HCT116 (cell line): Measurements from ENCODE around the gene PRKCA. TPM values are rescaled to one million over a fixed set of nuclear protein-coding genes. Genes with fewer than 3 reads are reported as not detected.

ENCODE experiments used
- ATAC-seq: fragments of 200-7000 bp; cut with Tn5 transposase; 2 replicates; pipeline ENCODE4 v1.9.1; 2020; ENCODE audit warnings: mild to moderate bottlenecking, moderate library complexity
- BruUV-seq: library from RNA; stranded (reverse); fragments of 400-500 nt; replicated peaks from 2 replicates; lab custom pipeline; 2021; lab: Mats Ljungman, UMichigan
- CTCF ChIA-PET: fragments of 300-600 bp; sonication (Branson Sonifier 250); formaldehyde crosslinking; loops from one replicate; lab custom pipeline; 2021; ENCODE audit warnings: antibody characterized with exemption; lab: Charles Lee
- POLR2A ChIA-PET: fragments of 300-600, 350-600 bp; sonication (Branson Sonifier 250); formaldehyde crosslinking; loops from one replicate; lab custom pipeline; 2021; ENCODE audit warnings: antibody characterized with exemption; lab: Charles Lee
- RAD21 ChIA-PET, 2 experiments: fragments of 300-600 bp; sonication (Branson Sonifier 250); formaldehyde crosslinking; loops; one replicate each; lab custom pipeline; 2023; ENCODE audit warnings: low total read pairs in 2 of 2; ENCODE audit not compliant: uncharacterized antibody in 2 of 2, unreplicated experiment in 2 of 2, low non-redundant PET in 1 of 2; lab: Charles Lee
- DNase-seq: peaks from one replicate; pipeline ENCODE4 v3.0.0-alpha.2; 2010; ENCODE audit warnings: low read depth, low spot score
- H2AFZ ChIP-seq: fragments of 200-600 bp; shearing (Covaris generic), sonication (generic); 2 replicates; pipeline ENCODE4 v1.6.1; 2017; ENCODE audit warnings: low read depth, mixed run types, mixed read lengths, antibody characterized with exemption, low read length; ENCODE audit not compliant: poor library complexity, severe bottlenecking
- H3K27ac ChIP-seq: 2 replicates; pipeline ENCODE4 v1.5.1; 2012; ENCODE audit warnings: low read depth, low read length
- H3K27me3 ChIP-seq: fragments of 200-600 bp; sonication (generic); 2 replicates; pipeline ENCODE4 v1.6.1; 2016; ENCODE audit warnings: mixed run types, low read length, mixed read lengths; ENCODE audit not compliant: insufficient read depth
- H3K36me3 ChIP-seq, 2 experiments: fragments of 200-500 bp in 1 of 2; fragments of 200-600 bp in 1 of 2; sonication (Bioruptor generic) in 1 of 2; sonication (generic) in 1 of 2; 2 replicates each; pipeline versions ENCODE4 v1.5.1 to v1.6.1; 2014 to 2016; ENCODE audit warnings: low read length in 2 of 2, inconsistent platforms in 1 of 2, mixed read lengths in 1 of 2, mixed run types in 1 of 2; ENCODE audit not compliant: insufficient read depth in 2 of 2, control insufficient read depth in 1 of 2
- H3K4me1 ChIP-seq, 2 experiments: fragments of 200-600 bp in 1 of 2; sonication (generic) in 1 of 2; 2 replicates each; pipeline versions ENCODE4 v1.5.1 to v1.6.1; 2012 to 2017; ENCODE audit warnings: low read length in 2 of 2, inconsistent platforms in 1 of 2, mild to moderate bottlenecking in 1 of 2, mixed read lengths in 1 of 2, mixed run types in 1 of 2, moderate library complexity in 1 of 2; ENCODE audit not compliant: insufficient read depth in 2 of 2, control insufficient read depth in 1 of 2
- H3K4me2 ChIP-seq: fragments of 200-600 bp; sonication (generic); 2 replicates; pipeline ENCODE4 v1.6.1; 2017; ENCODE audit warnings: mixed run types, low read length, mixed read lengths
- H3K4me3 ChIP-seq, 2 experiments: fragments of 200-600 bp in 1 of 2; sonication (generic) in 1 of 2; replicated peaks in 1 of 2; 2 replicates each; pipeline ENCODE4 v1.5.1; 2011 to 2016; ENCODE audit warnings: low read length in 2 of 2, control low read depth in 1 of 2, low read depth in 1 of 2, mild to moderate bottlenecking in 1 of 2, mixed read lengths in 1 of 2, mixed run types in 1 of 2
- H3K79me2 ChIP-seq: fragments of 200-600 bp; sonication (generic); 2 replicates; pipeline ENCODE4 v1.6.1; 2017; ENCODE audit warnings: mild to moderate bottlenecking, mixed run types, low read length, moderate library complexity, mixed read lengths; ENCODE audit not compliant: insufficient read depth
- H3K9ac ChIP-seq: fragments of 200-600 bp; sonication (generic); 2 replicates; pipeline ENCODE4 v1.6.1; 2016; ENCODE audit warnings: low read length, mixed read lengths
- H3K9me2 ChIP-seq: fragments of 200-600 bp; sonication (generic), shearing (Covaris generic); 2 replicates; pipeline ENCODE4 v1.6.1; 2017; ENCODE audit warnings: mixed run types, mild to moderate bottlenecking, moderate library complexity; ENCODE audit not compliant: insufficient read depth
- H3K9me3 ChIP-seq, 2 experiments: fragments of 200-500 bp in 1 of 2; fragments of 200-600 bp in 1 of 2; sonication (Bioruptor generic) in 1 of 2; sonication (generic) in 1 of 2; 2 replicates each; pipeline ENCODE4 v1.6.1; 2014 to 2017; ENCODE audit warnings: low read length in 2 of 2, mixed read lengths in 2 of 2, inconsistent platforms in 1 of 2, low read depth in 1 of 2, mild to moderate bottlenecking in 1 of 2, mixed run types in 1 of 2, moderate library complexity in 1 of 2; ENCODE audit not compliant: control insufficient read depth in 1 of 2, insufficient read depth in 1 of 2
- H4K20me1 ChIP-seq: fragments of 200-600 bp; sonication (generic), shearing (Covaris generic); 2 replicates; pipeline ENCODE4 v1.6.1; 2017; ENCODE audit warnings: mixed run types, mild to moderate bottlenecking, moderate library complexity; ENCODE audit not compliant: insufficient read depth
- CBX3 ChIP-seq: IDR thresholded peaks from 2 replicates; pipeline ENCODE4 v1.6.1; 2012; ENCODE audit warnings: low read depth
- CEBPB ChIP-seq: IDR thresholded peaks from 2 replicates; pipeline ENCODE4 v1.6.1; 2012; ENCODE audit warnings: low read depth
- CTCF ChIP-seq, 3 experiments: fragments of 200-600 bp in 1 of 3; sonication (generic) in 1 of 3; IDR thresholded peaks in 2 of 3; conservative IDR thresholded peaks in 1 of 3; 2 replicates each; pipeline ENCODE4 v1.5.1; 2012 to 2017; ENCODE audit warnings: low read depth in 2 of 3, low read length in 2 of 3, antibody characterized with exemption in 1 of 3, borderline replicate concordance in 1 of 3, control low read depth in 1 of 3, mild to moderate bottlenecking in 1 of 3, mixed read lengths in 1 of 3, mixed run types in 1 of 3, moderate library complexity in 1 of 3; ENCODE audit not compliant: insufficient read depth in 1 of 3
- EGR1 ChIP-seq: IDR thresholded peaks from 2 replicates; pipeline ENCODE4 v1.6.1; 2012; ENCODE audit warnings: low read depth
- ELF1 ChIP-seq: IDR thresholded peaks from 2 replicates; pipeline ENCODE4 v1.6.1; 2012; ENCODE audit warnings: low read depth, borderline replicate concordance
- EZH2 ChIP-seq: fragments of 200-600 bp; sonication (generic); IDR thresholded peaks from 2 replicates; pipeline ENCODE4 v1.6.1; 2017; ENCODE audit warnings: antibody characterized with exemption, mixed run types
- EZH2phosphoT487 ChIP-seq: fragments of 200-600 bp; IDR thresholded peaks from 2 replicates; pipeline ENCODE4 v1.6.1; 2018; ENCODE audit warnings: antibody characterized with exemption, borderline replicate concordance
- POLR2A ChIP-seq: IDR thresholded peaks from 2 replicates; pipeline ENCODE4 v1.7.0; 2011; ENCODE audit warnings: borderline replicate concordance; ENCODE audit not compliant: insufficient read depth, insufficient read length; ENCODE audit errors: extremely low read depth
- RAD21 ChIP-seq: IDR thresholded peaks from 2 replicates; pipeline ENCODE4 v1.6.1; 2012; ENCODE audit warnings: low read depth, mild to moderate bottlenecking
- REST ChIP-seq: IDR thresholded peaks from 2 replicates; pipeline ENCODE4 v1.6.1; 2012; ENCODE audit warnings: low read depth
- SRF ChIP-seq: IDR thresholded peaks from 2 replicates; pipeline ENCODE4 v1.6.1; 2012; ENCODE audit warnings: low read depth
- TCF7L2 ChIP-seq: IDR thresholded peaks from 2 replicates; pipeline ENCODE4 v1.7.0; 2011; ENCODE audit warnings: borderline replicate concordance, inconsistent platforms; ENCODE audit not compliant: insufficient read depth, insufficient read length; ENCODE audit errors: extremely low read depth
- YY1 ChIP-seq: IDR thresholded peaks from 2 replicates; pipeline ENCODE4 v1.6.1; 2011; ENCODE audit warnings: low read length, low read depth, moderate library complexity, mild to moderate bottlenecking; ENCODE audit not compliant: insufficient replicate concordance; ENCODE audit errors: extremely low read depth
- ZNF274 ChIP-seq: fragments of 200-500 bp; sonication (Bioruptor generic); IDR thresholded peaks from 2 replicates; pipeline ENCODE4 v1.6.1; 2014; ENCODE audit warnings: mild to moderate bottlenecking, low read depth, low read length, inconsistent platforms
- intact Hi-C: fragments of 100-400 bp; cut with micrococcal nuclease; formaldehyde crosslinking; loops from 2 replicates; pipeline ENCODE4 v1.10.0; 2022
- total RNA-seq: library from RNA; stranded (reverse); gene quantifications from one replicate; pipeline ENCODE4 v1.2.1, GENCODE V29; 2021; ENCODE audit not compliant: unreplicated experiment

The PRKCA gene
- total RNA-seq, 1 experiment from 2014 or later: 18.8 TPM

GRCh38 chr17:66810951-66811682, 508.7 kb downstream of the PRKCA start:
- no peaks in the 10 kb centered on the region for H3K79me2 ChIP-seq
- no peaks in the 10 kb centered on the region for H3K36me3 ChIP-seq
- no peak overlapping the region for H3K4me2 ChIP-seq
- no TSS peak for BruUV-seq
- no peaks in the 10 kb centered on the region; the same call in 1 of the 2 replicates for H3K27me3 ChIP-seq
- no peak overlapping the region for H3K27ac ChIP-seq
- no peaks in the 10 kb centered on the region for H3K4me1 ChIP-seq
- H3K4me3 ChIP-seq: no peak overlapping the region
- DNase-seq (no peak), ATAC-seq (no peak)
- ChIA-PET CTCF (no interaction called here), POLR2A (no interaction called here), RAD21 (no interaction called here)
- no peak overlapping the region for H3K9ac ChIP-seq
- no peak overlapping the region for H2AFZ ChIP-seq
- intact Hi-C loops: no loop called here
- no peaks in the 10 kb centered on the region for H4K20me1 ChIP-seq
- no peaks in the 10 kb centered on the region for H3K9me3 ChIP-seq
- no peaks in the 10 kb centered on the region for H3K9me2 ChIP-seq
- no peak for TF ChIP-seq SRF
- no peak for TF ChIP-seq EGR1
- no peak for TF ChIP-seq CTCF (IDR thresholded peaks at IDR 0.05 in 2 of 3, conservative IDR thresholded peaks at IDR 0.05 in 1 of 3; ENCODE audit: borderline replicate concordance in 1 of 3, insufficient read depth in 1 of 3, low read depth in 2 of 3, low read length in 2 of 3)
- no peak for TF ChIP-seq RAD21
- no peak for TF ChIP-seq REST
- no peak for TF ChIP-seq ZNF274
- TF ChIP-seq CEBPB: no peak
- TF ChIP-seq YY1: no peak
- TF ChIP-seq EZH2: no peak
- TF ChIP-seq ELF1: no peak
- no peak for TF ChIP-seq POLR2A
- TF ChIP-seq CBX3: no peak
- no peak for TF ChIP-seq TCF7L2
- TF ChIP-seq EZH2phosphoT487: no peak
